Esophagus muscularis mucosa (tissue), 4 donors: ENCODE measurements around the gene CAMK1D. TPM values are rescaled to one million over a fixed set of nuclear protein-coding genes. Genes with fewer than 3 reads are reported as not detected.

Source experiments
- DNase-seq: peaks from one replicate; pipeline ENCODE4 v3.0.0-alpha.2; 2017; ENCODE audit errors: extremely low spot score
- H3K27ac ChIP-seq, 4 donors: fragments of 200-600 bp; sonication (generic); replicated peaks in 1 of 4; 1 replicate in 3 of 4; 2 replicates in 1 of 4; pipeline ENCODE4 v1.5.1; 2016 to 2019; ENCODE audit warnings: mild to moderate bottlenecking in 1 of 4
- H3K27me3 ChIP-seq, 4 donors: fragments of 200-600 bp; sonication (generic); one replicate each; pipeline versions ENCODE4 v1.5.1 to v1.6.0; 2016 to 2019
- H3K36me3 ChIP-seq, 4 donors: fragments of 200-600 bp; sonication (generic); one replicate each; pipeline ENCODE4 v1.5.1; 2016 to 2019
- H3K4me1 ChIP-seq, 4 donors: fragments of 200-600 bp; sonication (generic); one replicate each; pipeline ENCODE4 v1.5.1; 2016 to 2019
- H3K4me3 ChIP-seq, 4 donors: fragments of 200-600 bp; sonication (generic); 1 replicate in 2 of 4; 2 replicates in 2 of 4; pipeline ENCODE4 v1.5.1; 2016 to 2019; ENCODE audit warnings: mild to moderate bottlenecking in 4 of 4, moderate library complexity in 1 of 4
- H3K9me3 ChIP-seq, 4 donors: fragments of 200-600 bp; sonication (generic); 1 replicate in 3 of 4; 2 replicates in 1 of 4; pipeline ENCODE4 v1.5.1; 2016 to 2019
- EP300 ChIP-seq: sonication (generic); formaldehyde crosslinking; IDR thresholded peaks from one replicate; pipeline ENCODE4 v1.6.1; 2017; ENCODE audit warnings: antibody characterized with exemption
- POLR2A ChIP-seq: fragments of 450-650 bp; IDR thresholded peaks from one replicate; pipeline ENCODE4 v1.6.1; 2017; ENCODE audit warnings: antibody characterized with exemption, moderate library complexity, mild to moderate bottlenecking, low read depth
- POLR2AphosphoS5 ChIP-seq, 2 donors: sonication (generic); formaldehyde crosslinking; IDR thresholded peaks; one replicate each; pipeline ENCODE4 v1.6.1; 2017; ENCODE audit warnings: antibody characterized with exemption in 2 of 2
- WGBS: methylation state at CpG from one replicate; pipeline ENCODE4 v1.1.5; 2018; 5-methylcytosine and 5-hydroxymethylcytosine counted together
- intact Hi-C: fragments of 100-400 bp; cut with DNase I; formaldehyde crosslinking; loops from one replicate; pipeline ENCODE4 v1.15.1; 2023
- total RNA-seq, 4 donors: library from RNA; depleted of rRNA; stranded (reverse); fragments of >200 nt; gene quantifications; one replicate each; pipeline versions ENCODE4 v1.1.0 to v1.2.1, GENCODE V29; 2016
- TF ChIP-seq, protein P1 (sequence below), 3 experiments: fragments of 200-600 bp in 2 of 3; fragments of 450-650 bp in 1 of 3; sonication (generic) in 2 of 3; IDR thresholded peaks; one replicate each; pipeline ENCODE4 v1.5.1; 2017 to 2019; ENCODE audit warnings: antibody characterized with exemption in 3 of 3, mild to moderate bottlenecking in 2 of 3, moderate library complexity in 1 of 3

CAMK1D gene
- total RNA-seq, 4 donors from 2014 or later: 8.4 to 15.4 (median 11.3) TPM

DNA sequence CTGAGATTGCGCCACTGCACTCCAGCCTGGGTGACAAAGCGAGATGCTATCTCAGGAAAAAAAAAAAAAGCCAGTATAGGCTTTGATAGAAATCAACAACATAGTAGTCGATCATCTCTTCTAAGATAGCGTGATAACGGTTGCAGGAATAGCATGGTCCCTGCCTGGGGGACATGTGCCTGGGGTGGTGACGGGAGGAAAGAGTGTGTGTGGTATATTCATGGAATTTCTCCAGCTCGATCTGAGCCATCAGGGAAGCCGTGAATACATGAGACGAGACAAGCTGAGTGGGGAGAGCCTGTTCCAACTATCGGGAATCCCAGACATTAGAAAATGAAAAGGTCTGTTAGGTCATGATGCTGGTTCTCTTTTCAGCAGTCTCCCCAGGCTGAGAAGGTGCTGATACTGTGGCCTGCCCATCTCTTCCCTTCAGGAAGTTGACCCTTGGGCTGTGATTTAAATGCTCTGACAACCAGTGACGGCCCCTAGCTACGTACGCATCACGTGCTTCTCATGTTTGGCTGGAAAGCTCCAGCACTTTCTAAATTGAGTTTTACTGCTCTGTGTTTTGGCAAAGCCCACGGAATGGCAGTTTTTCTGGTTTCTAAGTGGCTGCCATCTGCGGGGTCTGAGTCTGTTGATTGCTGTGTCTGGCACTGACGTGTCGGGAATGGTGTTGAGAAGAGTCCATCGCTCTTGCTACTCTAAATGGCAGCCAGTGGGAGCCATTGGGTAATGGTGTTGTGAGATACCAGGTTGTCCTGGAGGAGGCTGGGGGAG lies 422.8 kb downstream of the CAMK1D start:
- peaks cover 0 to 9% (median 0%) of the 10 kb centered on the region in 4 donors for H3K36me3 ChIP-seq
- 95% methylated on average over 19 of the region's 19 CpGs for WGBS
- no peaks in the 10 kb centered on the region for H3K9me3 ChIP-seq
- intact Hi-C loops: no loop called here
- H3K4me1 ChIP-seq: no peaks in the 10 kb centered on the region
- no peak overlapping the region for H3K27ac ChIP-seq
- TF ChIP-seq, protein P1, sequence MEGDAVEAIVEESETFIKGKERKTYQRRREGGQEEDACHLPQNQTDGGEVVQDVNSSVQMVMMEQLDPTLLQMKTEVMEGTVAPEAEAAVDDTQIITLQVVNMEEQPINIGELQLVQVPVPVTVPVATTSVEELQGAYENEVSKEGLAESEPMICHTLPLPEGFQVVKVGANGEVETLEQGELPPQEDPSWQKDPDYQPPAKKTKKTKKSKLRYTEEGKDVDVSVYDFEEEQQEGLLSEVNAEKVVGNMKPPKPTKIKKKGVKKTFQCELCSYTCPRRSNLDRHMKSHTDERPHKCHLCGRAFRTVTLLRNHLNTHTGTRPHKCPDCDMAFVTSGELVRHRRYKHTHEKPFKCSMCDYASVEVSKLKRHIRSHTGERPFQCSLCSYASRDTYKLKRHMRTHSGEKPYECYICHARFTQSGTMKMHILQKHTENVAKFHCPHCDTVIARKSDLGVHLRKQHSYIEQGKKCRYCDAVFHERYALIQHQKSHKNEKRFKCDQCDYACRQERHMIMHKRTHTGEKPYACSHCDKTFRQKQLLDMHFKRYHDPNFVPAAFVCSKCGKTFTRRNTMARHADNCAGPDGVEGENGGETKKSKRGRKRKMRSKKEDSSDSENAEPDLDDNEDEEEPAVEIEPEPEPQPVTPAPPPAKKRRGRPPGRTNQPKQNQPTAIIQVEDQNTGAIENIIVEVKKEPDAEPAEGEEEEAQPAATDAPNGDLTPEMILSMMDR (IDR thresholded peaks at IDR 0.05): no peak
- TF ChIP-seq POLR2A: no peak
- no peak for TF ChIP-seq POLR2AphosphoS5 (IDR thresholded peaks at IDR 0.05)
- no peak for TF ChIP-seq EP300
- no peak for DNase-seq
- no peaks in the 10 kb centered on the region for H3K27me3 ChIP-seq
- H3K4me3 ChIP-seq: no peak overlapping the region

DNA sequence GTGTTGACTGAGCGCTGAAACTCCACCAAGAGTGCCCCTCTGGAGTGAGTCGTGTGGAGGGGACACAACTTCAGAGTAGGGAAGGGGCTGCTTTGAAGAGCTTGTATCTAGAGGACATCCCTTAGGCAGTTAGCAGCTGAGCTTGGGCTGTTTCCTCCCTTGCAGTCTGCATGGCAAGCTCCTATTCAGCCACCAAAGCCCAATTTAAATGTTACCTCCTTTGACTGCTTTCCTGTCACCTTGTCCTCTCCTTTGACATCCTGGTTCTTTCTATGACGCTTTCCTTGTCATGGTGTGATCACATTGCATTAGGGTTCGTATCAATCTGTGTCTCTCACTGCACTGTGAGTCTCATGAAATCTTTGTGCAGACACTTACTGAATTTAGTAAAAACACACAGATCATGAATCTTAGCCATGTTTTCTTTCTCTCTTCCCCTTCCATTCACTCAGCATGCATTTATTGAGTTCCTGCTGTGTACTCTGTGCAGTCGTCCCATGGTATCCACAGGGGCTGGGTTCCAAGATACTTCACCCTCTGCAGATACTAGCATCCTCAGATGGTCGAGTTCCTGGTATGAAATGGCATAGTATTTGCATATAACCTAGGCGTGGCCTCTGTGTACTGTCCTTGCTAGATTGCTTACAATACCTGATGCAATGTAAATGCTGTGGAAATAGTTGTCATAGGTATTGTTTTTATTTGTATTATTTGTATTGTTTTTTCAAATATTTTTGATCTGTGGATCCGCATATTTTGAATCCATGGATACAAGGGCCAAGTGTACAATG lies 423.6 kb downstream of the CAMK1D start:
- no peak overlapping the region for H3K4me3 ChIP-seq
- H3K9me3 ChIP-seq: no peaks in the 10 kb centered on the region
- H3K36me3 ChIP-seq: peaks cover 0 to 9% (median 0%) of the 10 kb centered on the region in 4 donors
- intact Hi-C loops: no loop called here
- H3K27me3 ChIP-seq: no peaks in the 10 kb centered on the region
- no peak for TF ChIP-seq POLR2A
- 93% methylated on average over 8 of the region's 8 CpGs for WGBS
- H3K27ac ChIP-seq: no peak overlapping the region
- no peaks in the 10 kb centered on the region for H3K4me1 ChIP-seq
- DNase-seq: no peak

DNA sequence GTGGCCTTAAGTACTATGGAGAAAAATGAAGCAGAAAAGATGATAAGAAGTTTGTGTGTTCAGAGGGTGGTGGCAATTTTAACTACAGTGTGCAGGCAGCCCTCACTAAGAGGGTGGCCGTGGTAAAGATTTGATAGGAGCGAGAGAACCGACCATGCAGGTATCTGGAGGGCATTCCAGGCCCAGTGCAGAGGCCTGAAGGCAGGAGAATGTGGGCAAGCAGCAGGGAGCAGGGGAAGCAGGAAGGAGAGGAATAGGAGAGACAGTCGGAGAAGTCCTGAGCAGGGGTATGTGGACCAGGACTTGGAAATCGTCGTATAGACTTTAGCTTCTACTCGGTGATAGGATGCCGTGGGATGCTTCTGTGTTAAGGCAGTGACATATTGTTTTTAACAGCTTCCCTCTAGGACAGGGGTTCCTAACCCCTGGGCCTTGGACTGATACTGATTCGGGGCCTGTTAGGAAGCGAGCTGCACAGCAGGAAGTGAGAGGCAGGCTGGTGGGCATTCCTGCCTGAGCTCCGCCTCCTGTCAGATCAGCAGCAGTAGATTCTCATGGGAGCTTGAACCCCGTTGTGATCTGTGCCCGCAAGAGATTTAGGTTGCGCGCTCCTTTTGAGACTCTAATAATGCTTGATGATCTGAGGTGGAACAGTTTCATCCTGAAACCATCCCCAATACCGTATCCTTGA lies 425.0 kb downstream of the CAMK1D start:
- H3K36me3 ChIP-seq: peaks cover 0 to 12% (median 0%) of the 10 kb centered on the region in 4 donors
- no peaks in the 10 kb centered on the region for H3K4me1 ChIP-seq
- H3K27ac ChIP-seq: no peak overlapping the region
- no peak for DNase-seq
- no peaks in the 10 kb centered on the region for H3K9me3 ChIP-seq
- WGBS: 83% methylated on average over 16 of the region's 16 CpGs
- H3K4me3 ChIP-seq: no peak overlapping the region
- no peaks in the 10 kb centered on the region for H3K27me3 ChIP-seq
- intact Hi-C loops: no loop called here
- TF ChIP-seq EP300 (no peak), POLR2AphosphoS5 (IDR thresholded peaks at IDR 0.05) (no peak), POLR2A (no peak)
- TF ChIP-seq, protein P1 (IDR thresholded peaks at IDR 0.05): no peak

DNA sequence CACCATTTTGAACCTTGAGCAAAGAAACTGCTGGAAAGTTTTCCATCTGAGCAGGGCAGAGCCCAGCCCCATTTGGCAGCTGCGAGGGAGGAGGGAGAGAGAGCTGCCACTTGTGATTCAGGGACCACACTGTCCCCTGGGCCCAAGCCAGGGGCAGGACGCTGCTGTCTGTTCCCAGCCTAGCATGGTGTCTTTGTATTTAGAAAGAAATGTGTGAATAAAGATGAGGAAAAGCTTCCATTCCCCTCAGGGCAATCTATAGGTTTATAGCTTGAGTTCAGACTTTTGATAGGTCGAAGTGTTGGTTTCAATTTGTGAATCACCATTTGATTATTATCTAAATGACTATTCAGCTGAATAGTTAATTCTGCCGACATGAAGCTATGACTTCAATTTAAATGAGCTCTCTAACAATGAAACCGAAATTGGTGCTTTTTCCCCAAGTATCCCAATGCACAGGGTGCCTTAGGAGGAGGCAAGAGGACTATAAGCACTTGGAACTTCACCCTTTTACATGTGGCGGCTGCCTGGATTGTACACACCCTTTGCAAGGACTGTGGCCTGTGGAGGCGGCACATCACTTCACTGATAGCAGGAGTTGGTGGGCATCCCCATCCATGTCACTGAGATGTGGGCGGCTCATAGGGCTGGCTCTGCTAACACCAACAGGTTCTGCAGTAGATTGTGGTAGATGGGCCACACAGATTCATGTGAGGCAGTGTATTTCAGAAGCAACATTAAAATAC lies 428.7 kb downstream of the CAMK1D start:
- Histone ChIP-seq H3K36me3 (peaks cover 0 to 3% (median 0%) of the 10 kb centered on the region in 4 donors), H3K27ac (no peak overlapping the region), H3K27me3 (no peaks in the 10 kb centered on the region), H3K9me3 (no peaks in the 10 kb centered on the region), H3K4me3 (no peak overlapping the region), H3K4me1 (peaks cover 0 to 12% (median 12%) of the 10 kb centered on the region in 4 donors)
- TF ChIP-seq EP300 (no peak), POLR2AphosphoS5 (IDR thresholded peaks at IDR 0.05) (no peak), POLR2A (no peak)
- TF ChIP-seq, protein P1 (IDR thresholded peaks at IDR 0.05): no peak
- no peak for DNase-seq
- intact Hi-C loops: no loop called here
- 74% methylated on average over 7 of the region's 8 CpGs for WGBS
